ENCODE data around the gene TRIM10. TPM values are rescaled to one million over a fixed set of nuclear protein-coding genes. Genes with fewer than 3 reads are reported as not detected.
"Not testable (repeated sequence)": the region's sequence is repeated elsewhere in the genome, so short reads cannot be mapped to it uniquely, and the experiment has no call there.

The TRIM10 gene
- total RNA-seq, 2 donors from 2014 or later = 0.16 TPM; not detected in 1

- peaks cover 2% of the 10 kb centered on the region for H3K4me1 Mint-ChIP-seq
- ATAC-seq (replicated peaks) = no peak
- H3K36me3 Mint-ChIP-seq (ENCODE audit: low read depth) = no peaks in the 10 kb centered on the region
- H3K4me3 Mint-ChIP-seq = no peak overlapping the region
- no peaks in the 10 kb centered on the region for H3K9me3 Mint-ChIP-seq
- H3K27ac Mint-ChIP-seq = peak overlapping the region; percentile 11
- H3K27me3 Mint-ChIP-seq = peaks cover 35% of the 10 kb centered on the region
These were observed 8.0 kb downstream of the TRIM10 start for GRCh38 chr6:30152910-30153610.

GRCh38 chr6:30152016-30152673 lies 8.9 kb downstream of the TRIM10 start:
- peaks cover 40% of the 10 kb centered on the region for H3K27me3 Mint-ChIP-seq
- H3K4me3 Mint-ChIP-seq = no peak overlapping the region
- ATAC-seq (replicated peaks) = no peak
- no peaks in the 10 kb centered on the region for H3K4me1 Mint-ChIP-seq
- no peaks in the 10 kb centered on the region for H3K36me3 Mint-ChIP-seq (ENCODE audit: low read depth)
- H3K9me3 Mint-ChIP-seq = no peaks in the 10 kb centered on the region
- H3K27ac Mint-ChIP-seq = no peak overlapping the region

GRCh38 chr6:30151580-30151979 lies 9.4 kb downstream of the TRIM10 start:
- H3K4me1 Mint-ChIP-seq = no peaks in the 10 kb centered on the region
- ATAC-seq (replicated peaks) = no peak

GRCh38 chr6:30150671-30151395 lies 10.2 kb downstream of the TRIM10 start:
- Mint-ChIP-seq H3K4me3 (no peak overlapping the region), H3K4me1 (no peaks in the 10 kb centered on the region), H3K27ac (no peak overlapping the region), H3K9me3 (no peaks in the 10 kb centered on the region), H3K27me3 (peaks cover 36% of the 10 kb centered on the region), H3K36me3 (ENCODE audit: low read depth) (no peaks in the 10 kb centered on the region)
- no peak for ATAC-seq (replicated peaks)

More at GRCh38 chr6:30151580-30151979, 9.4 kb downstream of the TRIM10 start:
- Mint-ChIP-seq H3K9me3 (no peaks in the 10 kb centered on the region), H3K27ac (no peak overlapping the region), H3K36me3 (ENCODE audit: low read depth) (no peaks in the 10 kb centered on the region), H3K27me3 (peaks cover 40% of the 10 kb centered on the region), H3K4me3 (no peak overlapping the region)

DNA sequence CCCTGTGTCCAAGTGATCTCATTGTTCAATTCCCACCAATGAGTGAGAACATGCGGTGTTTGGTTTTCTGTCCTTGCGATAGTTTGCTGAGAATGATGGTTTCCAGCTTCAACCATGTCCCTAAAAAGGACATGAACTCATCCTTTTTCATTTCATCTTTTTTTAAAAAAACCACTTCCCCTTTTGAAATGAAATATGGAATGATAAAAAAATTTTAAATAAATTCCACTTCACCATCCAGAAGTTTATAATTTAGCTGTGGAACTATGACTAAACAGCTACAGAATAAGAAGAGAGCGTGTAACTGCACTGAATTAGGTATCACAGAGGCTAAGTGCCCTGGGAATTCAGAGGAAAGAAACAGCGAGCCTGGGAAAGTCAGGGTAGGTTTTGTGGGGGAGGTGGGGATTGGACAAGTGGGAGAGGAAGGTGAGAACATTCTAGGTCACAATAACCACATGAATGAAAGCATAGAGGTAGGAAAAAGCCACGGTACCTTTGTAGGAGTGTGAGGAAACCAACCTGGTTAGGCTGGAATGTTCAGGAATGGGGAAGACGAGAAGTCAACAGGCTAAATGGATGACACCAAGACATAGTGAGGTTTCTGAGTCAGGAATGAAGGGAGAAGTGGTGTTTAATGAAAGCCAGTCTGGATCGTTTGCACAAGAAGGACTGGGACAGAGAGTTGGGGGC lies 11.0 kb downstream of the TRIM10 start:
- Mint-ChIP-seq H3K4me3 (no peak overlapping the region), H3K36me3 (ENCODE audit: low read depth) (no peaks in the 10 kb centered on the region), H3K27ac (no peak overlapping the region), H3K27me3 (peaks cover 37% of the 10 kb centered on the region), H3K4me1 (no peaks in the 10 kb centered on the region), H3K9me3 (no peaks in the 10 kb centered on the region)
- ATAC-seq (replicated peaks) = no peak

GRCh38 chr6:30149234-30149633 lies 11.8 kb downstream of the TRIM10 start:
- Mint-ChIP-seq H3K27me3 (peaks cover 40% of the 10 kb centered on the region), H3K4me3 (no peak overlapping the region), H3K9me3 (no peaks in the 10 kb centered on the region), H3K36me3 (ENCODE audit: low read depth) (no peaks in the 10 kb centered on the region), H3K27ac (no peak overlapping the region), H3K4me1 (no peaks in the 10 kb centered on the region)
- ATAC-seq (replicated peaks) = no peak

GRCh38 chr6:30147096-30147495 lies 13.9 kb downstream of the TRIM10 start:
- H3K27me3 Mint-ChIP-seq = peaks cover 37% of the 10 kb centered on the region
- no peak overlapping the region for H3K27ac Mint-ChIP-seq
- no peaks in the 10 kb centered on the region for H3K4me1 Mint-ChIP-seq
- no peak overlapping the region for H3K4me3 Mint-ChIP-seq
- no peaks in the 10 kb centered on the region for H3K9me3 Mint-ChIP-seq
- ATAC-seq (replicated peaks) = no peak
- H3K36me3 Mint-ChIP-seq (ENCODE audit: low read depth) = no peaks in the 10 kb centered on the region

DNA sequence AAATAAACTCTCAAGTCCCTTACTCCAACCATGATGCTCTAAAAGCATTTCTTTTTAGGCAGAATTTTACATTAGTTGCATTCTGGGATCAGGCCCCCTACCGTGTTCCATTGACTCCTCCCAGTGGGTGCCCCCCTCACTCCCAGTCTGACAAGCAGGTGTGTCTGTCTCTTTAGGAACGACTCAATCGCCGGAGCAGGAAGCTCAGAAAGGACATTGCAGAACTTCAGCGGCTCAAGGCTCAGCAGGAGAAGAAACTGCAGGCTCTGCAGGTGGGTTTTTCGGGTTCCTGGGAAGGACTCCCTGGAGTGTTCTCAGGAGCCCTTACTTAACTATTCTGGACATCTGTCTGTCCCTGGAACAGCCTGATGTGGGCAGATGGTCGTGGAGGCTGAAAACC lies 15.2 kb downstream of the TRIM10 start:
- H3K4me1 Mint-ChIP-seq = no peaks in the 10 kb centered on the region
- H3K36me3 Mint-ChIP-seq (ENCODE audit: low read depth) = no peaks in the 10 kb centered on the region
- no peaks in the 10 kb centered on the region for H3K9me3 Mint-ChIP-seq
- no peak overlapping the region for H3K4me3 Mint-ChIP-seq
- no peak for ATAC-seq (replicated peaks)
- H3K27me3 Mint-ChIP-seq = peaks cover 47% of the 10 kb centered on the region
- no peak overlapping the region for H3K27ac Mint-ChIP-seq

GRCh38 chr6:30144811-30145210 lies 16.2 kb downstream of the TRIM10 start:
- no peak for ATAC-seq (replicated peaks)
- Mint-ChIP-seq H3K4me3 (no peak overlapping the region), H3K36me3 (ENCODE audit: low read depth) (no peaks in the 10 kb centered on the region), H3K27me3 (peaks cover 44% of the 10 kb centered on the region), H3K9me3 (no peaks in the 10 kb centered on the region), H3K4me1 (no peaks in the 10 kb centered on the region), H3K27ac (no peak overlapping the region)

DNA sequence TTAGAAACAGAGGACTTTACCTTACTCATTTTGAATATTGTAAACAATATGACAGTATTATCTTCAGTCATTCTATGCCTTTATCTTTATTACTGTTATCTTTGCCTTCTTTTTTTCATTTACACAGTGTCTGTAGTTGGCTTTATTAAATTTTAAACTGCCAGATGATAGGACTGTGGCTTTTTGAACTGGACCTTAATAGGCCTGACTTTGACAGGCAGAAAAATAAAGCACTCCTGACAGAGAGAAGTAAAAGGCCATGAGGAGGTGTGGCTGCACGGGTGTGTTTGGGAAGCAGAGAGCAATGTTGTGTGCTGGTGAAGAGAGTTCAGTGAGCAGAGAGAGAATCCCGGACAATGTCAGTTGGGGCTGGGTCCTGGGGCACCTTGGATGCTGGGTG lies 17.2 kb downstream of the TRIM10 start:
- Mint-ChIP-seq H3K4me3 (no peak overlapping the region), H3K4me1 (no peaks in the 10 kb centered on the region), H3K27me3 (peaks cover 44% of the 10 kb centered on the region), H3K9me3 (no peaks in the 10 kb centered on the region), H3K36me3 (ENCODE audit: low read depth) (no peaks in the 10 kb centered on the region), H3K27ac (no peak overlapping the region)
- ATAC-seq (replicated peaks) = no peak

DNA sequence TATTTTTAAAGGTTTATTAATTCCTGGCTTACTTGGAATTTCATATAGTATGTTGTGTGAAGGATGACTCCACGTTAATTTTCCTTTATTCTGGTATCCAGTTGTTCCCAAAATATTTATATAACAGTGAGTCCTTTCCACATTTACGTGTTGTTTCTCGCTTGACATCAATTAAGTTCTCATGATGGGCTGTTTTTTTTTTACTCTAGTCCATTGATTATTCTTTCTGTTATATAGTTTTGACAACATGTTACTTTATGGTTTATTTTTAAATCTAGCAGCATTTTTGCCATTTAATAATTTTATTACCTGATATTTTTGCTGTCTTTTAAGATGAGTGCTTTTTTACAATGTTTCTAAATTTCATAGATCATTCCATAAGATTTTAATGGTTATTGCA lies 18.3 kb downstream of the TRIM10 start:
- Mint-ChIP-seq H3K36me3 (ENCODE audit: low read depth) (no peaks in the 10 kb centered on the region), H3K4me3 (no peak overlapping the region), H3K4me1 (no peaks in the 10 kb centered on the region), H3K9me3 (no peaks in the 10 kb centered on the region), H3K27me3 (peaks cover 38% of the 10 kb centered on the region), H3K27ac (no peak overlapping the region)
- ATAC-seq (replicated peaks) = no peak

DNA sequence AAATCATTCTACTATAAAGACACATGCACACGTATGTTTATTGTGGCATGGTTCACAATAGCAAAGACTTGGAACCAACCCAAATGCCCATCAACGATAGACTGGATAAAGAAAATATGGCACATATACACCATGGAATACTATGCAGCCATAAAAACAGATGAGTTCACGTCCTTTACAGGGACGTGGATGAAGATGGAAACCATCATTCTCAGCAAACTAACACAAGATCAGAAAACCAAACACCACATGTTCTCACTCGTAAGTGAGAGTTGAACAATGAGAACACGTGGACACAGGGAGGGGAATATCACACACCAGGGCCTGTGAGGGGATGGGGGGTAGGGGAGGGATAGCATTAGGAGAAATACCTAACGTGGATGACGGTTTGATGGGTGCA lies 20.8 kb downstream of the TRIM10 start:
- ATAC-seq (replicated peaks); H3K27ac Mint-ChIP-seq; H3K4me3 Mint-ChIP-seq; H3K9me3 Mint-ChIP-seq; H3K36me3 Mint-ChIP-seq (ENCODE audit: low read depth); H3K4me1 Mint-ChIP-seq: not testable (repeated sequence)
- peaks cover 35% of the 10 kb centered on the region for H3K27me3 Mint-ChIP-seq

DNA sequence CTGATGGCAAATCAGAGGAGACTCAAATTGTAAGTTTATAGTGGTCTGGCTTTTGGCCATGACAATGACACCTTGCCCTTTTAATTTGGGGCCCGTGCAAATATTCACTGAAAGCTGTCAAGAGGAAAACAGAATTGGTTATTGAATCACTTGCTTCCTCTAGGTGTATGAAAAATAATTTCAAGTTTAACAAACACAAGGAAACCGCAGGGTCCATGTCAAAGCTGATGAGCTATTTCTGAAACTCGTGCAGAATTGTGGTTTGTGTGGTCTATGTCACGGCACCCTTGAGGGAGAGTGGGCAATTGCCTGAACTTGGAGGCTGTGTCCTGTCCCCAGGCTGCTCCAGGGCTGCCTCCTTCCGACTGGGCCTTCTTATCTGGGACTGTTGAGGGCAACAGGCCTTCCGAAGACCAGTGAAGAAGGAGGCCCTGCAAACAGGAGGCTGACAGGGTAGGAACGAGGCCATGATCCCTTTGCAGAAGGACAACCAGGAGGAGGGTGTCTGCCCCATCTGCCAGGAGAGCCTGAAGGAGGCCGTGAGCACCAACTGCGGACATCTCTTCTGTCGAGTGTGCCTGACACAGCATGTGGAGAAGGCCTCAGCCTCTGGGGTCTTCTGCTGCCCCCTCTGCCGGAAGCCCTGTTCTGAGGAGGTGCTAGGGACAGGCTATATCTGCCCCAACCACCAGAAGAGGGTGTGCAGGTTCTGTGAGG lies 24.3 kb downstream of the TRIM10 start:
- Mint-ChIP-seq H3K36me3 (ENCODE audit: low read depth) (no peaks in the 10 kb centered on the region), H3K4me3 (no peak overlapping the region), H3K9me3 (no peaks in the 10 kb centered on the region), H3K27me3 (peaks cover 30% of the 10 kb centered on the region), H3K27ac (no peak overlapping the region), H3K4me1 (no peaks in the 10 kb centered on the region)
- peak; percentile 37 for ATAC-seq (replicated peaks)

- H3K27ac Mint-ChIP-seq = no peak within 1 kb of the TSS
- H3K4me1 Mint-ChIP-seq = peaks cover 6% of the 10 kb centered on the region
- peaks cover 32% of the 10 kb centered on the region for H3K27me3 Mint-ChIP-seq
- no peak for ATAC-seq (replicated peaks)
- H3K36me3 Mint-ChIP-seq (ENCODE audit: low read depth) = no peaks in the 10 kb centered on the region
- H3K9me3 Mint-ChIP-seq = no peaks in the 10 kb centered on the region
- no peak within 1 kb of the TSS for H3K4me3 Mint-ChIP-seq
These were observed 25.3 kb downstream of the TRIM10 start, which contains the start of gene TRIM40 for GRCh38 chr6:30135757-30136156. TRIM40 (plus strand) TSS chr6:30136140; CDS start chr6:30137037, 897 bp downstream.

All from activated T-helper 17 cell treated with anti-CD3 and anti-CD28 coated beads, Interleukin-2, amount 50 U/mL, for 72 hours (primary cell).